Measurements from ENCODE around the gene COL13A1. TPM values are rescaled to one million over a fixed set of nuclear protein-coding genes. Genes with fewer than 3 reads are reported as not detected.

COL13A1 gene
- total and polyA plus RNA-seq, 12 donors: 0.54 to 7.6 (median 1.9) TPM

GRCh38 chr10:69807696-69808095 lies 6.0 kb downstream of the COL13A1 start:
- Histone ChIP-seq H3K4me1 (replicated peaks in 1 of 2) (peaks cover under 1 to 4% of the 10 kb centered on the region in 2 donors), H3K9me3 (replicated peaks in 1 of 3) (no peaks in the 10 kb centered on the region), H3K27me3 (peaks cover 16% of the 10 kb centered on the region), H3K27ac (no peak overlapping the region), H3K36me3 (replicated peaks in 1 of 2) (no peaks in the 10 kb centered on the region), H3K4me3 (no peak overlapping the region)
- WGBS, 4 donors: 39 to 85% (median 56%) methylated on average over 2 of the region's 2 CpGs
- TF ChIP-seq, protein P1, sequence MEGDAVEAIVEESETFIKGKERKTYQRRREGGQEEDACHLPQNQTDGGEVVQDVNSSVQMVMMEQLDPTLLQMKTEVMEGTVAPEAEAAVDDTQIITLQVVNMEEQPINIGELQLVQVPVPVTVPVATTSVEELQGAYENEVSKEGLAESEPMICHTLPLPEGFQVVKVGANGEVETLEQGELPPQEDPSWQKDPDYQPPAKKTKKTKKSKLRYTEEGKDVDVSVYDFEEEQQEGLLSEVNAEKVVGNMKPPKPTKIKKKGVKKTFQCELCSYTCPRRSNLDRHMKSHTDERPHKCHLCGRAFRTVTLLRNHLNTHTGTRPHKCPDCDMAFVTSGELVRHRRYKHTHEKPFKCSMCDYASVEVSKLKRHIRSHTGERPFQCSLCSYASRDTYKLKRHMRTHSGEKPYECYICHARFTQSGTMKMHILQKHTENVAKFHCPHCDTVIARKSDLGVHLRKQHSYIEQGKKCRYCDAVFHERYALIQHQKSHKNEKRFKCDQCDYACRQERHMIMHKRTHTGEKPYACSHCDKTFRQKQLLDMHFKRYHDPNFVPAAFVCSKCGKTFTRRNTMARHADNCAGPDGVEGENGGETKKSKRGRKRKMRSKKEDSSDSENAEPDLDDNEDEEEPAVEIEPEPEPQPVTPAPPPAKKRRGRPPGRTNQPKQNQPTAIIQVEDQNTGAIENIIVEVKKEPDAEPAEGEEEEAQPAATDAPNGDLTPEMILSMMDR (IDR thresholded peaks at IDR 0.05): no peak
- TF ChIP-seq POLR2A (IDR thresholded peaks at IDR 0.05): no peak
- intact Hi-C loops (cut with DNase I): loop anchor here in 1 of 2 donors (10.0 kb wide), 1 partner anchor 163 kb away; no protein-coding TSS in a partner anchor
- no peak for DNase-seq

- H3K4me1 ChIP-seq (replicated peaks in 1 of 2): no peaks in the 10 kb centered on the region
- WGBS, 4 donors: 94 to 100% (median 98%) methylated on average over 1 of the region's 1 CpG
- intact Hi-C loops (cut with DNase I): loop anchor here in 1 of 2 donors (10.0 kb wide), 1 partner anchor 165 kb away; no protein-coding TSS in a partner anchor
- no peak overlapping the region for H3K4me3 ChIP-seq
- TF ChIP-seq, protein P1 (IDR thresholded peaks at IDR 0.05): no peak
- TF ChIP-seq POLR2A (IDR thresholded peaks at IDR 0.05): no peak
- no peak for DNase-seq
- no peaks in the 10 kb centered on the region for H3K36me3 ChIP-seq (replicated peaks in 1 of 2)
- H3K27me3 ChIP-seq: no peaks in the 10 kb centered on the region
- H3K9me3 ChIP-seq (replicated peaks in 1 of 3): no peaks in the 10 kb centered on the region
- H3K27ac ChIP-seq: no peak overlapping the region
These were observed 7.6 kb downstream of the COL13A1 start for GRCh38 chr10:69809318-69809717.

DNA sequence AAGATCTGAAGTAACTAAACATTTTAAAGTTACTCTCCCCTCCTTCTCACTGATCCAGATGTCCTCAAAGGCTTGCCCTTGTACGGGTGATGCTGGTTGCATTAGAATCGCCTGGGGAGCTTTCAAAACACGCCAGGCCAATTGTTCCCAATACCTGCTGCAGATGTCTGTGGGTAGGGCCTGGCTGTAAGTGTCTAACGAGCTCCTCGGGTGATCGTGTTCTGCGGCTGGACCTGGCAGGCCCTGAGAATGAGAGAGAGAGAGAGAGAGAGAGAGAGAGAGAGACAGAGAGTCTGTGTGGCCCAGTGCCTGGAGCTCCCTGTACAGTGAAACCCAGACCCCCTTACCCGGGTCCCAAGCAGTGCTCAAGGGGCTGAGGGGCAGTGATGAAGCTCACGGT lies 8.4 kb downstream of the COL13A1 start:
- WGBS, 4 donors: 78 to 85% (median 83%) methylated on average over 5 to 9 of the region's 9 CpGs
- no peak for DNase-seq

GRCh38 chr10:69810675-69811397 lies 9.1 kb downstream of the COL13A1 start:
- no peak for DNase-seq
- no peaks in the 10 kb centered on the region for H3K36me3 ChIP-seq (replicated peaks in 1 of 2)
- TF ChIP-seq POLR2A (IDR thresholded peaks at IDR 0.05): no peak
- TF ChIP-seq, protein P1 (IDR thresholded peaks at IDR 0.05): no peak
- H3K4me3 ChIP-seq: no peak overlapping the region
- no peaks in the 10 kb centered on the region for H3K9me3 ChIP-seq (replicated peaks in 1 of 3)
- H3K27ac ChIP-seq: no peak overlapping the region
- WGBS, 4 donors: 90 to 93% (median 91%) methylated on average over 9 to 12 of the region's 12 CpGs
- no peaks in the 10 kb centered on the region for H3K27me3 ChIP-seq
- H3K4me1 ChIP-seq (replicated peaks in 1 of 2): no peaks in the 10 kb centered on the region
- intact Hi-C loops (cut with DNase I): no loop called here

More for the DNA sequence above, 8.4 kb downstream of the COL13A1 start:
- Histone ChIP-seq H3K27me3 (no peaks in the 10 kb centered on the region), H3K36me3 (replicated peaks in 1 of 2) (no peaks in the 10 kb centered on the region), H3K9me3 (replicated peaks in 1 of 3) (no peaks in the 10 kb centered on the region), H3K4me1 (replicated peaks in 1 of 2) (no peaks in the 10 kb centered on the region), H3K27ac (no peak overlapping the region), H3K4me3 (no peak overlapping the region)
- TF ChIP-seq, protein P1 (IDR thresholded peaks at IDR 0.05): no peak
- TF ChIP-seq POLR2A (IDR thresholded peaks at IDR 0.05): no peak
- intact Hi-C loops (cut with DNase I): no loop called here

All from adrenal gland (tissue), 12 donors.